GM19193 (cell line): Measurements from ENCODE around the gene PAPPA.

Source experiments
- POLR2A ChIP-seq: IDR thresholded peaks from 4 replicates; pipeline ENCODE4 v1.6.1; 2011; ENCODE audit not compliant: insufficient read depth, insufficient read length; ENCODE audit errors: extremely low read depth

The PAPPA gene

DNA sequence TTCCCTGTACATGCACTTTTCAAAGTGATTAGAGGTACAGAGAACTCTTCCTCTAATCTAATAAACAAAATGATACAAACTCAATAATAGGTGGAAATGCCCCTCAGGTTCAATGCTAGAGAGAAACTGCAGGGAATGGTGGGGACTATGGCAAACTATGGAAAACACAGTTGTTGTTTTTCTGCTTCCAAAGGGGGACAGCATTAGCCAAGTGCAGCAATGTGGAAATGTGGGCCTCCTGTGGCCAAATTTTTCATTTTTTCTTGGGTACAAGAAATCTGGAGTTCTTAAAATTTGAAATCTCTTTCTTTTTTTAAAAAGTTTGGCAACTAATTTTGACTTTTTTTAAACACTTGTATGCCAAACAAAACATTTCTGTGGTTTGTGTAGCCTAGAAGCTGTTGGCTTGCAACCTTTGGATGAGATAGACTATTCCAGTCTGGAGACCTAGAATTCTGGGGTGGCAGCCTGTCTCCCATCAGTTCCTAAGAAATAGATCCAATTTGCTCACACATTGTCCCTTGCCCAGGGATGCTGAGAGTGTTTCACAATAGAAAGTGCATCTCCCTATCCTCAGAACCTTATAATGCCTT, 218.6 kb downstream of the PAPPA start:
- no peak for TF ChIP-seq POLR2A

DNA sequence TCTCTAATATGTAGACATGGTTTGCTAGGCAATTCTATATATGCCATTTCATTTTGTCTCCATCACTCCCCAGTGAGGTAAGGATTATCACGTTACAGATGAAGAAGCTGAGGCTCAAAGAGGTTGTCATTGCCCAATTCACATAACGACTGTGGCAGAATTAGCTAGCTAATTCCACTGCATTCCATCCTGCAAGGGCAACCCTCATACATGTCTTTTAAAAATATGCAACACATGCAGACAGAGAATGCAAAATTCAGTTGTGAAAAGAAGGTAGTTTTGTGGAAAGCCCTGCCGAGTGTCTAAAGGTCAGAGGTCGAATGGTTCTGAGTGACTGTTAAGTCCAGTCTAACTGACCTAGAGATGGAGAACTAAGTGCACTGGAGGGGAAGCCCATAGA, 219.2 kb downstream of the PAPPA start:
- TF ChIP-seq POLR2A = no peak

DNA sequence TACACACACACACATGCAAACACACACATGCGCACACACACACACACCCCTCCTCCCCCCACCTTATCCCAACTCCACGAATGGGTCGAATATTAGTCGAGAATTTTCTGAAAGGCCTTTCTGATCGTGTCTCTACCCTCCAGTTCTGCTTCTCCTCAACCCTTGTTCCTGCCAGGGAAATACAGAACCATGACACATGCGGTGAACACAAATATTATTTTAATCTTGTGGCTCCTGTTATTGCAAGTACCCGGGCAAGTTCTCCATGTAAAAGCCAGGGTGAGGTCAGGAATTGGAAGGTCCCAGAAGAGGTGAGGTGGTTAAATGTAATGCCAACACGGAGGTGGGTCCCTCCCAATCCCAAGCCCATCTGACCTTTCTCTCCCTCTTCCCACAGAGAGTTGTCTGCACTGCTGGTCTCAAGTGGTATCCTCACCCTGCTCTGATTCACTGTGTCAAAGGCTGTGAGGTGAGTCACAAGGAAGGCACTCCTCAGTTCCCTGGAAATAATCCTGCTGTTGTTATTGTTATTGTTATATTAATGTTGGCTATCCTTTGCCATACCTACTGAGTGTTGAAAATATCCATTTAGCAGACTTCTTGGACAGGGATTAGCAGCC, 223.7 kb downstream of the PAPPA start:
- TF ChIP-seq POLR2A = no peak

DNA sequence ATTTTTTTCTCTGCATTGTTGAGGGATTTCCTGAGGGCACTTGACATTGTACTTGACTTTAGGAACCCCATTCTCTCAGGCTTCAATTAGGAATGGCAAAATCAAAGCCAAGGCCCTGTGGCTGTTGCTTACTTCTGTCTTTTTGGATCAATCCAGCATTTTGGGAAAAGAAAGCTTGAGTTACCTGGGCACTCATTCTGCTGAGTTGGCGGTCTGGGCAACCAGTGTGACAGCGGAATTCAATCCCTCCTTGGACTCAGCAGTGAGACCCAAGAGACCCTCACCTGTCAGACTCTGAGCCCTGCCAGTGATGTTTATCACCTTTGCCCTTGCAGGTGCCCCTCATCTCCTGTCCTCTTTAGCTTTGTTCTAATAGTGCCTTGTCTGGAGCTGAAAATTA, 225.3 kb downstream of the PAPPA start:
- TF ChIP-seq POLR2A = no peak

DNA sequence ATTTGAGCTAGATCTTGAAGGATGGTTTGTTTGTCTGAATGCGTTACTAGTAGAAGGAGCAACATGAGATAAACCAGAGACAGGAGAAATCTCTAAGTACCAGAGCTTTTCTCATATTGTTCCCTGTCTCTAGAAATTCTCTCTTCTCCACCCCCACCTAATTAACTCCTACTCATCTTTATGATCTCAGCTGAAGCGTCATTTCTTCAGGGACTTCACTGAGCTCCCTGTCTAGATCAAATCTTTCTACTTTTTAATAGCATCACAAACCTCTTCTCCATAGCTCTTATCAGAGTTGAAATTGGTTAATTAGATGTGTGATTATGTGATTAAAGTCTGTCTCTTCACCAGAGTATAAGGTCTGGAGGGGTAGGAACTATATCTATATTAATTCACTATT, 226.2 kb downstream of the PAPPA start:
- no peak for TF ChIP-seq POLR2A

DNA sequence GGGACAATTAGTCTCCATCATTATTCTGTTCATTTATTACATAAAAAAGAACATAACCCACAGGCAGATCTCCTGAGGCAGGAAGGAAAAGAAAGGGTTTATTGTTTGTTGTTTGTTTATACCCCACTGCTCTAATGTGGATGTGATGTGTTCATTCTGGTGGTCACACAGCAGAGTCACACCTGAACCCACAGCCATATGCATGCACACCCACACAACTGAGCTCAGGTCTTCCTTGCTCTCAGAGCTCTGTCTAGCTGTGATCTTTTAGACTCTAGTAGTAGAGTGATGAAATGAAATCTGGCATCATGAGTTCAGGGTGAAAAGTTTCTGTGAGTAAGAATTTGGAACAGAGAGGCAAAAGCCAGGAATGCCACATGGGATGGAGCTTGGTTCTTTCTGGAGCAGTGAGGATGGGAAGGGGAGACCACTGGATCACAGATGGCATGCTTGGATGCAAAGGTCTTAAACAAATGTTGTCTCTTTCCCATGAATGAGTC, 227.0 kb downstream of the PAPPA start:
- no peak for TF ChIP-seq POLR2A

DNA sequence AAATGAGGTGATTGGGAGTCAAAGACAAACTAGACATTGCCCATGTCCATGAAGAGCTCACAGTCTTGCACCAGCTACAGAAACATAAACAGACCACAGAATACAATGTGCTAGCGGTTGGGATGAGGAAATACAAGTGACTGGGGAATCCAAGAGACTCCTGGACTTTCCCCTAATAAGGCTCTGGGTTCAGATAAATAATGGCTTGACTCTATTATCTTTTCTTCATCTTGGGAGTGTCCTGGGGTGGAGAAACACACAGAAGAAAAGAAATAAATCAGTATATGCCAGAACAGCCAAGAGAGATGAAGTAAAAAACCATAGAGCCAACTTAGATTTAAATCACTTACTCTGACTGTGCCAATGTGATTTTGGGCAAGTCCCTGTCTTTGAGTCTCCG, 227.8 kb downstream of the PAPPA start:
- no peak for TF ChIP-seq POLR2A

DNA sequence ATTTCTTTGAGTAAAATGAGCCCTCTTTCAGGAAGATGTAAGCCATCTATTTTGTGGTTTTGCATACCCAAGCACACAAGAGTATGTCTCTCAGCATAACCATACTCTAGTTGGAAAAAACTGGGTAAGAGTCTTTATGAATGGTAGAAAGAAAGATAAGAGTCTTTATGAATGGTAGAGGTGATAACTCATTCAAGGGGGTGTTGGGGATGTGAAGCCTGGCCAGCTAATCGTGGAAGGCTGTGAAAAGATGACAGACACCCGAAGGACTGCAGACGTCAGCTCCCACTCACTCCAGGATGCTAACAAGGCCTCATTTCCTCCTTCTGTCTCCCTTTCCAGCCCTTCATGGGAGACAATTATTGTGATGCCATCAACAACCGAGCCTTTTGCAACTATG, 228.5 kb downstream of the PAPPA start:
- TF ChIP-seq POLR2A = no peak

DNA sequence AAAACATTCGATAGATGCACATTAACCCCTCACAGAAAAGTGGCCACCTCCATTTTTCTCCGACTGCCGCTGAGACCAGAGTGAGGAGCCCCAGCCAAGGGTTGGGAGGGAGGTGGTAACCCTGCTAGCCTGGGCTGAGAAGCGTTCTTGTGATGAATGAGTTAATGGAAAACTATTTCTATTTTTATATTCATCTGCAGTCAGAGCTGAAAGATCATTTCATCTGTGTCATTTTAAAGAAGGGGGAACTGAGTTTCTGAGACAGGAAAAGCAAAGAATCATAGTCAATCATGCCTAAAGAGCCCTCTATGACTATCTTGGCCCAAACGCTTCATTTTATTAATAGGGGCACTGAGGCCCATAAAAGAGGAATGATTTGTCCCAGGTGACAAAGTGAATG, 229.5 kb downstream of the PAPPA start:
- TF ChIP-seq POLR2A = no peak

DNA sequence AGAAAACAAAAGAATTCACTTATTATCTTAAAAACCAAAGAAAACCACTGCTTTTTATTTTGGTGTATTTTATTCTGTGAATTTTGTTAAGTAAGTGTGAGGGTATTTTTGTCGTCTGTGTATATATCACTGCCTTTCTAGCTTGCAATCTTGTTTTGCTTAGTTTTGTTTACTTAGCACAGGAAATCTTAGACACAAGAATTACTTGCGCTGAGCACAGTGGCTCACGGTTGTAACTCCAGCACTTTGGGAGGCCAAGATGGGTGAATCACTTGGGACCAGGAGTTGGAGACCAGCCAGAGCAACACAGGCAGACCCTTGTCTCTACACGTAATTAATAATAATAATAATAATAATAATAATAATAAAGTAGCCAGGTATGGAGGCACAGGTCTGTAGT, 230.3 kb downstream of the PAPPA start:
- no peak for TF ChIP-seq POLR2A

DNA sequence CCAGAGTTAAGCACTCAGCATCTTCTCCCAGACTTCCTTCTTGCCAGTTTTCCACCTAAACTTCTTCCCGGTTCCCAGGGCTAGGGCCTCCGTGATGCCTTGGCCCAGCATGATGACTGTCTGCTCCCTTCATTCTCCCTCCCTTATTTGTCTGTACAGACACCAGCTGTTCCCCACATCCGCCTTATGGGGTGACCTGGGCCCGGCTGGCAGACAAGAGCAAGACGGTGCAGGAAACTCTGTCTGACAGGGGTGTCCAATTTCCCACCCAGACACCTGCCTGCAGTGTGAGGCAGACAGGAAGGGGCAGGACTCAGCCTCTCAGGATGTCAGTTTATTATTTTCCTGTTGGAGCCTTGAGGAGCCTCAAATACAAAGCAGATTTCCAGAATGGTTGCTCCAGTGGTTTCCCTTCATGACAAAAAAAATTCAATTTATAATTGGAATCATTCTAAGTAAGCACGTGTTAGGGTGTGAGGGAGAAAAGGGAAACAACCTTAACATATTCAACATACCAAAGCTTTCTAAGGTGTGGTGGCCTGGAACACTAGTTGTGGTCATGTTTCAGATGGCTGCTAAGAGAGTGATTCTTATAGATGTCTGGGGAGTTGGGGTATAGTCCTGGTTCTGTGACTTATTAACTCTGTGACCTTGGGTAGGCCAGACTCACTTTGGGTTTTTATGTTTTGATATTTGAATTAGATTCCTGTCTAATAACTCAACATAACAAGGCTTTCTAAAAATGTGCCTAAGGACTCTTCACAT, 234.5 kb downstream of the PAPPA start:
- TF ChIP-seq POLR2A = no peak

DNA sequence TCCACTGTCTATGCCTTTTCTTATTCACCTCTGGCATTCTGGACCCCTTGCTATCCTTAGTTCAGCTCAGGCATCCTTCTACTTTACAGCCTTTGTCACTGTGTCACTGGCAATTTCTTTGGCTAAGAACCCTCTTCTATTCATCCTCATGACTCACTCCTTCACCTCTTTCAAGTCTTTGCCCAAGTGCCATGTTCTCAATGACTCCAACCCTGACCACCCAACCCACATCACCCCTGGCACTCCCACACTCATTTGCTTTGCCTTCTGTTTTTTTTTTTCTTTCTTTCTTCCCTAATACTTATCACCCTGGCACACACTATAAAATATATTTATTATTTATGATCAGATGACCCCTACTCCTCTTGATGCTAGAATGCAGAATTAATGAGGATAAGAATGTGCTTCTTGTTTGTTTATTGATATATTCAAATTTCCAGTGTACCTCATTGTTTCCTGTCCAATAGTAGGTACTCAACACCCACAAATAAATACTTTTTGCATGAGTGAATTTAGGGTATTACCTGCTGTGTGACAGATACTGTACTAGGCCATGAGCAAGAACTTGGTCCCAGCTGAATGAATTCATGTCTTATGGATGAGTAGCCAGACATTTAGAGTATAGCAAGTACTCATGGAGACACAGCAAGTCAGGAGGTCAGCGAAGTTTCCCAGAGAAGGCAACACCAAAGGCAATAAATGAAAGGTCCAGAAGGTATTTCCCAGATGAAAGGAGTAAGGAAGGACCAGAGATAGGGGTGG, 236.1 kb downstream of the PAPPA start:
- no peak for TF ChIP-seq POLR2A

DNA sequence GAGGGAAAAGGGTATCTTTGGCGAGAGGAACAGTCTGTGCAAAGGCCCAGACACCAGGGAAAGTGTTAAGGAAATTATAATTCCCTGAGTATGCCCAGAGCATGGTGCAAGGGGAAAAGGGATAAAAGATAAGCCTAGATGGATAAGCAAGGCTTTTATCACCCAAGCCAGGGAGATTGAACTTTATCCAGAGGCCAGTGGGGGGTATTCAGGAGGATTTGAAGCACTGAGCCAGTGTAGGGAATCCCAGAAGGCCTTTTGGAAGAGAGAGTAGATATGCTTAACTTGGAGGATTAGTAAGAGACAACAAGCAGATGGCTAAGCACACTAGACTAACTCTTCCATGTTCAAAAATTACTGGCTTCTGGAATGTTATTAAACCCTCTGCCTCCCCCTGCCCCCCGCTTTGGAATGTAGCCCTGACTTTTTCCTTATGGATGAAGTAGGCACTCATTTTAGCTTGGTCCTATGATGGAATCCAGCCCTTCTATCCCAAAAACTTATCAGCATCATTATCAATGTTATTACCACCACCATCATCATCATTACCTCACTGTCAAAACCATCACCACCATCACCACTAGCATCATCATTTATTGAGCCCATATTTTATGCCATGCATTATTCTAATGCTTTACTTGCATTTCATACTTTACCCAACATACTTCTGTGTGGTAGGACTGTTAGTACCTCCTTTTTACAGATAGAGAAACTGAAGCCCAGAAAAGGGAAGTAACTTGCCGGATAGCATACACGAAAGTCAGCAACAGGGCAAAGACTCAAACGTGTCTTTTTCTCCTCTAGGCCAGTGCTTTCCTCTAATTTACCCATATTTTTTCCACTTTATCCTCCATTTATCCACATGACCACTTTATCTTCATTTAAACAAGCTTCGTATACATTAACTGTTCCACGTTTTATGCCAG, 237.0 kb downstream of the PAPPA start:
- TF ChIP-seq POLR2A = no peak

DNA sequence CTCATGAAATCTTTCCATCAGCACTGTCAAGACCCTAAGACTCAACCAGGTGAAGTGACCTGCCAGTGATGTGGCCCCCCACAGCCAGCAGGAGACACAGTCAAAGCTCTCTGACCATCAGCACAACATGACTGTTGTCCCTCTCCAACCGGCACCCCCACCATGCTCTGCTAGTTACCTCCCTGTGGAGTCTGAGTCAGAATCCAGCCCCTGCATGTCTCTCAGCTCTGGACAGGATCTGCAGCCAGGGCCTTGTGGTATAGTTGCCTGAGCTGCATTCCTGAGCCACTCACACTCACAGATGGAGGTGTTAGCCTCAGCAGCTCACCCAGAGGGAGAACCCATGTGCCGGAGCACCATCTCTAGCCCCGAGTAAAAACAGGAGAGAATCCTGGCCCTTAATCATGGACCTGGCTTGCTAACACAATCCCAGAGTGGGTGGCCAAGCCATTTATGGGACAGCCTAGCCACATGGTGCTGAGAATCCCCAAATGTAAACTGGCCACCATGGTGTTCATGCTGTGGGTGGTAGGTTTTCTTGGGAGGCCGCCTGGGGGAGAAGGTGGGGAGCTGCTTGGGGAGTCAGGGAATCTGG, 237.8 kb downstream of the PAPPA start:
- TF ChIP-seq POLR2A = no peak
